Peyer's patch (tissue), 4 donors: ENCODE results near the gene RAB40B.

ENCODE experiments used
- CTCF ChIP-seq, 6 experiments: fragments of 450-650 bp in 4 of 6; fragments of 200-600 bp in 2 of 6; sonication (generic) in 1 of 6; IDR thresholded peaks; one replicate each; pipeline ENCODE4 v1.5.1; 2017 to 2019; ENCODE audit warnings: antibody characterized with exemption in 6 of 6, mild to moderate bottlenecking in 3 of 6, moderate library complexity in 1 of 6
- POLR2A ChIP-seq, 2 donors: fragments of 450-650 bp; IDR thresholded peaks; one replicate each; pipeline ENCODE4 v1.5.1; 2017; ENCODE audit warnings: antibody characterized with exemption in 2 of 2, mild to moderate bottlenecking in 2 of 2, moderate library complexity in 2 of 2

GRCh38 chr17:82696259-82696658 is 2.2 kb downstream of the RAB40B start:
- no peak for TF ChIP-seq CTCF (IDR thresholded peaks at IDR 0.05)
- TF ChIP-seq POLR2A (IDR thresholded peaks at IDR 0.05), result no peak
